Activated T-cell treated with anti-CD3 and anti-CD28 coated beads, Interleukin-2, amount 50 U/mL, for 4 hours (primary cell): Measurements from ENCODE around the gene EPPIN. TPM values are rescaled to one million over a fixed set of nuclear protein-coding genes. Genes with fewer than 3 reads are reported as not detected.
"Not testable (repeated sequence)": the region's sequence is repeated elsewhere in the genome, so short reads cannot be mapped to it uniquely, and the experiment has no call there.

Experiments used
- ATAC-seq, 2 donors: fragments of 200-7000 bp; cut with Tn5 transposase; one replicate each; pipeline ENCODE4 v1.10.0; 2021
- DNase-seq: peaks from one replicate; pipeline ENCODE4 v3.0.0-alpha.2; 2020
- H3K27me3 Mint-ChIP-seq: one replicate; pipeline ENCODE4 v1.8.0; 2021; ENCODE audit warnings: low read depth, mixed read lengths
- H3K36me3 Mint-ChIP-seq: one replicate; pipeline ENCODE4 v1.8.0; 2022; ENCODE audit warnings: mixed read lengths; ENCODE audit not compliant: insufficient read depth
- H3K4me1 Mint-ChIP-seq: one replicate; pipeline ENCODE4 v1.8.0; 2021; ENCODE audit warnings: low read depth, mixed read lengths
- H3K4me3 Mint-ChIP-seq: one replicate; pipeline ENCODE4 v1.8.0; 2021; ENCODE audit warnings: mild to moderate bottlenecking, moderate library complexity, mixed read lengths
- H3K9me3 Mint-ChIP-seq: one replicate; pipeline ENCODE4 v1.8.0; 2021; ENCODE audit warnings: mixed read lengths
- total RNA-seq, 3 donors: library from RNA; stranded (reverse); gene quantifications; one replicate each; pipeline ENCODE4 v1.2.1, GENCODE V29; 2021

Gene EPPIN
- total RNA-seq, result not detected

DNA sequence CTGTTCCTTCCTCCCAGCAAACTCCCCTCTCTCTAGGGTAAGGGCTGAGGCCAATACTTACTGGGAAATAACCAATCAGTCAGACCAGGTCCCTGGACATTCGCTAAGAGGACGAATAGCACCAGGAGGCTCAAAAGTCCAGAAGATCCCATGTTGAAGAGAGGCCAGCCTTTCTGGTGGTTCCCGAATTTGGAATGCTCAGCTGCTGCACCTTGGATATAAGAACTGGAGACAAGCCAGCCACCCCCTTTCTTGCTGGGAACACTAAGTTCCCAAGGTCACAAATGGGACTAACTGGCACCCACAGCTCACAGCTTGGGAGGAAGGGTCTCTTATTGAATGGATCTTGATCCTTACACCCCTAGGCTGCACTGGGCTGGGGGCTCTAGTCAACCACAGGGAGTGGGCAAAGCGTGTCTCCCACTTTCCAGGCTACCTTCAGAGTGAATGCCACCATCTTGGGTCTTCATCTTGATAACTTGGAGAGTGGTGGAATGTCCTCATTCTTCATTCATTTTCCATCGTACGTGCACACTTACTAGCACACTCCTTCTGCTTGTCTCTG lies at the start of gene EPPIN:
Gene EPPIN (minus strand): TSS at position 196 of the 565 bp plus-strand sequence. CDS start 44 bp downstream, at position 152.
- DNase-seq (no peak), ATAC-seq (no peak)
- Mint-ChIP-seq H3K4me3 (no peak within 1 kb of the TSS), H3K36me3 (no peaks in the 10 kb centered on the region), H3K27me3 (peaks cover 41% of the 10 kb centered on the region), H3K9me3 (no peaks in the 10 kb centered on the region), H3K4me1 (no peaks in the 10 kb centered on the region)

DNA sequence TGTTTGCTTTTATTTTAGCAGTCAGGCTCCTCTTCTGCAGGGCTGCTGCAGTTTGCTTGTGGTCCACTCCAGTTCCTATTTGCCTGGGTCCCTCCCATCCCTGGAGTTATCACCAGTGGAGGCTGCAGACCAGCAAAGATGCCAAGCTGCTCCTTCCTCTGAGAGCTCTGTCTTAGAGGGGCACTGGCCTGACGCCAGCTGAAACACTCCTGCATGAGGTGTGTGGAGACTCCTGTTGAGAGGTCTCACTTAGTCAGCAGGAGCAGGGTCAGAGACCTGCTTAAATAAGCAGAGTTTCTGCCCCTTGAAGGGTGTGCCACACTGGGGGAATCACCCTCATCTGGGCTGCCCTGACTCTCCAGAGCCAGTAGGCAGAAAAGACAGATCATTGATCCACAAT lies 48.0 kb upstream of the EPPIN start:
- DNase-seq (no peak), ATAC-seq (no peak)
- Mint-ChIP-seq H3K9me3 (no peaks in the 10 kb centered on the region), H3K4me3 (no peak overlapping the region), H3K27me3 (peaks cover 27% of the 10 kb centered on the region), H3K36me3 (no peaks in the 10 kb centered on the region), H3K4me1 (no peaks in the 10 kb centered on the region)

DNA sequence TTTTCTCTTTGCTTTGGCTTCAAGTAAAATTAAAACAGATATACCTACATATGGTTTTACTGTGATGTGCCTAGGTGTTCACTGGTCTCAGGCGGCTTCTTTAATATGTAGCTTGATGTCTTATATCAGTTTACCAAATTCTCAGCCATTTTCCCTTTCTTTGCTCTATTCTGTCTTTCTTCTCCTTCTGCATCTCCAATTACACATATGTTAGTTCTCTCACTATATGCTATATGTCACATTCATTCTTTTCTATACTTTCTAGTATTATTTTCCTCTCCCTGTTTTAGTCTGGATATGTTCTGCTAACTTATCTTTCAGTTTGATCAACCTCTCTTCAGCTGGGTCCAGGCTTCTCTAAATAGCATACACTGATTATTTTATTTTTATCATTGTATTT lies 46.3 kb upstream of the EPPIN start:
- H3K27me3 Mint-ChIP-seq, result peaks cover 27% of the 10 kb centered on the region
- no peaks in the 10 kb centered on the region for H3K9me3 Mint-ChIP-seq
- no peaks in the 10 kb centered on the region for H3K4me1 Mint-ChIP-seq
- no peak for DNase-seq
- H3K36me3 Mint-ChIP-seq, result no peaks in the 10 kb centered on the region
- ATAC-seq, result no peak
- H3K4me3 Mint-ChIP-seq, result no peak overlapping the region

DNA sequence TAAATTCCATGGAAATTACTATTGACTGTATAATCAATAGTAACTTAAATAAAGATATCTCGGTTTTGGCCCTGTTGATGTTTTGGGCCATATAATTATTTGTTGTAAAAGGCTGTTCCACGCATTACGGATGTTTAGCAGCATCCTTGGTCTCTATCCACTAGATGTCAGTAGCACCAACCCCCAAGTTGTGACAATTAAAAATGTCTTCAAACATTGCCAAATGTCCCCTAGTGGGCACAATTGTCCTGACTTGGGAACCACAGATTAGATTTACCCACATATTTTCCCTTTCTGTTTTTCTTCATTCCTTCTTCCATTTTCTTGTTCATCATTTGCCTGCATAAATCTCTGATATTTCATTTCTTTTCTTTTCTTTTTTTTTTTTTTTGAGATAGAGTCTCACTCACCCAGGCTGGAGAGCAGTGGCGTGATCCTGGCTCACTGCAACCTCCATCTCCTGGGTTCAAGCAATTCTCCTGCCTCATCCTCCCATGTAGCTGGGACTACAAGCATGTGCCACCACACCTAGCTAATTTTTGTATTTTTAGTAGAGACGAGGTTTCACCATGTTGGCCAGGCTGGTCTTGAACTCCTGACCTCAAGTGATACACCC lies 45.5 kb upstream of the EPPIN start:
- DNase-seq (no peak), ATAC-seq (peak in 1 of 2 donors; percentile 38)
- no peaks in the 10 kb centered on the region for H3K4me1 Mint-ChIP-seq
- peaks cover 27% of the 10 kb centered on the region for H3K27me3 Mint-ChIP-seq
- H3K4me3 Mint-ChIP-seq, result no peak overlapping the region
- H3K36me3 Mint-ChIP-seq, result no peaks in the 10 kb centered on the region
- no peaks in the 10 kb centered on the region for H3K9me3 Mint-ChIP-seq

DNA sequence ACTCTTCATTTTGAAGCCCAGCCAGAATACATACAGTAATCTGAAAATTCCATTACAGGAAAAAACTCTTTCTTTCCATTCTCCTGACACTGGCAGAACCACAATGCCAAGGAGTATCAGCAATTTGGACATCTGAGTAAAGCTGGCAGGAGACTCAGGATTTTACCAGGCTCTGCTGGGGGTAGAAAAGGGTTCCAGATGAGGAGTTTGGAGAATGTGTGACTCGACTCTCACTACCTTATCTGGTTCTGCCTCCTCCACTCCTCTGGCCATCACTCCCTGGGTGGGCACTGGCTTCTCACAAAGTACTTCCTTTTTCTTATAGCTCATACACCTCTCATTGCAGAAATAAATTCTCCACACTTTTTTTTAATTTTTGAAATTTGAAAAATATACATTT lies 42.5 kb upstream of the EPPIN start:
- Mint-ChIP-seq H3K36me3 (no peaks in the 10 kb centered on the region), H3K9me3 (no peaks in the 10 kb centered on the region), H3K27me3 (peaks cover 23% of the 10 kb centered on the region), H3K4me1 (no peaks in the 10 kb centered on the region), H3K4me3 (no peak overlapping the region)
- no peak for DNase-seq
- no peak for ATAC-seq

DNA sequence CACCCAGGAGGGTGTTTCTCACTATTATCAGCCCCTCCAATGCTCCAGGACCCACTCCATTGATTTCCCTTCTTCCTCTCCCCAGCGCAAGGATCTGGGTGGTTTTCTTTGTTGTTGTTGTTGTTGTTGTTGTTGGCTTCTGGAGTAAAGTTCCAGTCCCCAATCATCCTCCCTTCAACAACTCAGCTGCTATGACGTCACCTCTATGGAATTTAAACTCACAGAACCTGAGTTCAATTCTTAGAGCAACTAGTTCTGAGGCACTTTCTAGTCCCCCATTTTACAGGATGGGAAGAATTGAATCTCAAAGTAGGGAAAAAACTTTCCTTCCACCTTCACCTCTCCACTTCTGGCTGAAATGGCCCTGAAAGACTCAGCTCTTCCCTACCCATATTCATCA lies 41.6 kb upstream of the EPPIN start:
- DNase-seq, result no peak
- Mint-ChIP-seq H3K27me3 (peaks cover 18% of the 10 kb centered on the region), H3K9me3 (no peaks in the 10 kb centered on the region), H3K4me1 (no peaks in the 10 kb centered on the region), H3K36me3 (no peaks in the 10 kb centered on the region), H3K4me3 (no peak overlapping the region)
- no peak for ATAC-seq

DNA sequence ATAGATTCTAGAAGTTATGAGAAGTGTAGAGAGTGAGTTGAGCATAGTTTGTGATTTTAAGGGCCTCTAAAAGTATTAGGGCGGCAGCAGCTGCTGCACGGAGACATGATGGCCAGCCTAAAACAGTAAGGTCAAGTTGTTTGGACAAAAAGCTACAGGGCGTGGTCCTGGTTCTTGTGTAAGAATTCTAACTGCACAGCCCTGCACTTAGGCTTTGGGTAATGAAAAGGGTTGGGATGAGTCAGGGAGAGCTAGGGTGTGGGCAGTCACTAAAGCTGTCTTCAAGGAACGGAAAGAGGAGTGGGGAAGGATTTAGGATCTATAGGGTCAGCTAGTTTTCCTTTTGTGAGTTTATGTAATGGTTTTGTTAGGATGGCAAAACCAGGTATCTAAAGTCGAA lies 38.8 kb upstream of the EPPIN start:
- not testable (repeated sequence) for H3K9me3 Mint-ChIP-seq, H3K36me3 Mint-ChIP-seq, DNase-seq, ATAC-seq, H3K4me3 Mint-ChIP-seq, H3K4me1 Mint-ChIP-seq
- peaks cover 20% of the 10 kb centered on the region for H3K27me3 Mint-ChIP-seq

DNA sequence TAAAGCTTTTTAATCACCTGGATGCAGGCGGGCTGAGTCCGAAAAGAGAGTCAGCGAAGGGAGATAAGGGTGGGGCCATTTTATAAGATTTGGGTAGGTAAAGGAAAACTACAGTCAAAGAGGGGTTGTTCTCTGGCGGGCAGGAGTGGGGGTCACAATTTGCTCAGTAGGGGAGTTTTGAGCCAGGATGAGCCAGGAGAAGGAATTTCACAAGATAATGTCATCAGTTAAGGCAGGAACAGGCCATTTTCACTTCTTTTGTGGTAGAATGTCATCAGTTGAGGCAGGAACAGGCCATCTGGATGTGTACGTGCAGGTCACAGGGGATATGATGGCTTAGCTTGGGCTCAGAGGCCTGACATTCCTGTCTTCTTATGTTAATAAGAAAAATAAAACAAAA lies 37.1 kb upstream of the EPPIN start:
- not testable (repeated sequence) for DNase-seq, H3K4me1 Mint-ChIP-seq, H3K36me3 Mint-ChIP-seq, H3K4me3 Mint-ChIP-seq, H3K9me3 Mint-ChIP-seq, ATAC-seq
- peaks cover 27% of the 10 kb centered on the region for H3K27me3 Mint-ChIP-seq

DNA sequence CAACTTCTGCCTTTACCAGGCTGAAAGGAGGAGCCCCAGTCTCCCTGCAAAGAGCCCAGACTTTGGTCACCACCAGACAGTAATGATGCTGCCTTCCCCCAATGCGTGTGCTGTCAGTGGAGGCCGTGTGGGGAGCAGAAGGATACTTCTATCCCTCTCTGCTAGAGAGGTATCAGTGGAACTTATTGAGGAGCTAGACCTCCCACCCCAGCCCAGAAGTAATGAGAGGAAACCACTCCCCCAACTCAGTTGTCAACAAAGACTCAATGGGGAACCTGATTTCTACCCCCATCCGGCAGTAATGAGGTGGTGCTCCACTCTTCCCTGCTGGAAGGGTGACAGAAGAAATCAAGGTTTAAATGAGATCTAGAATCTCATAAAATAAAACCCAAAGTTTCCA lies 36.3 kb upstream of the EPPIN start:
- no peak for ATAC-seq
- Mint-ChIP-seq H3K27me3 (peaks cover 31% of the 10 kb centered on the region), H3K4me3 (no peak overlapping the region), H3K9me3 (no peaks in the 10 kb centered on the region), H3K4me1 (no peaks in the 10 kb centered on the region), H3K36me3 (no peaks in the 10 kb centered on the region)
- DNase-seq, result no peak

DNA sequence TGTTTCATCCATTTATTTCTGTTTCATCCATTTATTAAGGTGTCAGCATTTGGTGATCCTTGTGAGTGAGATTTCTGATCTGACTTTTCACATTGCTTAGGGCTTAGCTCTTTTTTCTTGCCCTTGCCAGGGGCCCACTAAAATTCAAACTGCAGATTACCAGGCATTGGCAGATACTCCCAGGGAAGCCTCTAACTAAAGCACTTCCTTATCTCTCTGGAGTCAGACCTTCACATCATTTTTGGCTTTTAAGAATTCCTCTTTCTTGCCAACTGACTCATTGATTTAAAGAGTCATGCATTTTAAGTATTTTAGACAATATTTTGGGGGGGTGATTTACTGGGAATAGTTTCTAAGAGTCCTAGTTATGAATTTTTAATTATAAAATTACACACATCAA lies 34.5 kb upstream of the EPPIN start:
- no peak for ATAC-seq
- Mint-ChIP-seq H3K9me3 (no peaks in the 10 kb centered on the region), H3K4me1 (no peaks in the 10 kb centered on the region), H3K27me3 (peaks cover 25% of the 10 kb centered on the region), H3K36me3 (no peaks in the 10 kb centered on the region), H3K4me3 (no peak overlapping the region)
- no peak for DNase-seq

DNA sequence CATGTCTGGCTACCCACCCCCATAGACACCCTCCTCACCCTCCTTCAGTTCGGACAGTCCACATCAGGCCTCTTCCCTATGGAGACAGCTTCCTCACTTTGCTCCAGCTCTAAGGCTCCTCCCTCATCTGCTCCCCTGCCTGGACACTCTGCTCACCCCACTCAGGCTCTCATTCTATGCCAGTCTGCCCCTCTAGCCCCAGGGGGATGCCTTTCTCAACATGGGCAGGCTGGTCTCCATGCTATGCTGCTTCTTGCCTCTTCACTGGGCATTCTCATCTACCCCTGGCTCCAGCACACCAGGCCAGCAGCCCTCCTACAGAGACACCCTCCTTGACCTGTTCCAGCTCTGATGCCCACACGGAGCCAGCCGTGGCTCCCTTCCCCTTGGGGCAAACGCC lies 32.0 kb upstream of the EPPIN start, which contains the start of gene WFDC8:
Gene WFDC8 (minus strand): TSS at position 101 of the 400 bp plus-strand sequence. CDS start 37 bp downstream, at position 64.
- peaks cover 30% of the 10 kb centered on the region for H3K27me3 Mint-ChIP-seq
- H3K4me3 Mint-ChIP-seq, result no peak within 1 kb of the TSS
- ATAC-seq (no peak), DNase-seq (no peak)
- H3K36me3 Mint-ChIP-seq, result no peaks in the 10 kb centered on the region
- no peaks in the 10 kb centered on the region for H3K9me3 Mint-ChIP-seq
- H3K4me1 Mint-ChIP-seq, result no peaks in the 10 kb centered on the region

DNA sequence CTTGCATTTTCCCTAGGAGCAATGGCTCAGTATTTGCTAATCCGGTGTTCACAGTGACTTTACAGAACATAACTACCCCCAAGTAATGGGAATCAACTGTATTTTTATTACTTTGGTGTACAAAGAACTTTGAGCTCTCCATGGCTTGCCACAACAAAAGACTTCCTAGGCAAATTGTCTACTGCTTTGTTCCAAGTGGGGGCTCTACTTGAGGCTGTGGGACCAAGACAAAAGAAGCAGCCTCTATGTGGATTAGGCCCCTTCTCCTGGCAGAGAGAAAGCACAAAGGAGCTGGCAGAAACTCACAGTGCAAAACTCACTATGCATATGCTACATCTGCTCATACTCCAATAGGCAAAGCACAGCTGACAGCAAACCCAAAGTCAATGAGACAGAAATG lies 31.0 kb upstream of the EPPIN start:
- no peaks in the 10 kb centered on the region for H3K9me3 Mint-ChIP-seq
- no peaks in the 10 kb centered on the region for H3K36me3 Mint-ChIP-seq
- peaks cover 28% of the 10 kb centered on the region for H3K27me3 Mint-ChIP-seq
- DNase-seq, result no peak
- no peaks in the 10 kb centered on the region for H3K4me1 Mint-ChIP-seq
- no peak overlapping the region for H3K4me3 Mint-ChIP-seq
- no peak for ATAC-seq

DNA sequence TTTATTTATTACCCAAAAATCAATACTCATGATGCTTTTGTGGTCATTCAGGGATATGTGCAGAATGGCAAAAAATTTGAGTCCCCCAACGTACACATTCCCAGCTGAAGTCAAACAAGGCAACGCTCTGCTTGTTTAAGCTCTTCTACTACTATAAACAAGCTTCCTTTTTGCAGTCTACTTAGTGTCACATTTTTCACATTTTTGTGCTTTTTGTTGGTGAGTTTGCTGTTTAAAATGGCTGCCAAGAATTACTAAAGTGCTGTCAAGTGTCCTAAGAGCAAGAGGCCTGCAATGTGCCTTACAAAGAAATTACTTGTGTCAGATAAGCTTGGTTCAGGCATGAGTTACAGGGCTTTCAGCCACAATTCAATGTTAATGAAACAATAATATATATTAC lies 29.8 kb upstream of the EPPIN start:
- no peak for DNase-seq
- no peaks in the 10 kb centered on the region for H3K36me3 Mint-ChIP-seq
- H3K27me3 Mint-ChIP-seq, result peaks cover 34% of the 10 kb centered on the region
- no peak overlapping the region for H3K4me3 Mint-ChIP-seq
- H3K9me3 Mint-ChIP-seq, result no peaks in the 10 kb centered on the region
- H3K4me1 Mint-ChIP-seq, result no peaks in the 10 kb centered on the region
- no peak for ATAC-seq

DNA sequence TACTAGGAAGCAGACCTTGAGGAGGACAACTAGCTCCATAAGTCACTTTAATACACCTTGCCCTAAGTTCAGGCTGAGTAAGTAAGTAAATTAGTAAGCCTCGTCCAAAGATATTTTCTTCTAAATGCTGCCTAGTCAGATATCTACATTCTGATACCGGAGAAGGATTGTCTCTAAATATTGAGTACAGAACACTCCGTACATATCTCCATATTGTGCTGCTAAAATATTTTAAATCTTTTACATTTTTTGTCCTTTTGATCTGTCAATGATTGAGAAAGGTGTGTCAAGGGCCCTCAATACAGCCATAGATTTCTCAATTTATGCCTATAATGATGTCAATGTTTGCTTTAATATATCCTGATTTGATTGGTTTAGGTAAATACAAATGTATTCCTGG lies 28.7 kb upstream of the EPPIN start:
- no peak for ATAC-seq
- no peaks in the 10 kb centered on the region for H3K4me1 Mint-ChIP-seq
- H3K36me3 Mint-ChIP-seq, result no peaks in the 10 kb centered on the region

DNA sequence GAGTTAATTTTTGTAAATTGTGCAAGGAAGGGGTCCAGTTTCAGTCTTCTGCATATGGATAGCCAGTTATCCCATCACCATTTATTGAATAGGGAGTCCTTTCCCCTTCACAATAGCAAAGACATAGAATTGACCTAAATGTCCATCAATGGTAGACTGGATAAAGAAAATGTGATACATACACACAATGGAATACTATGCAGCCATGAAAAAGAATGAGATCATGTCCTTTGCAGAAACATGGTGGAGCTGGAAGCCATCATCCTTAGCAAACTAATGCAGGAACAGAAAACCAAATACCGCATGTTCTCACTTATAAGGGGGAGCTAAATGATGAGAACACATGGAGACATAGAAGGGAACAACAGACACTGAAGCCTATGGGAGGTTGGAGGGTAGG lies 22.4 kb upstream of the EPPIN start:
- not testable (repeated sequence) for H3K4me3 Mint-ChIP-seq, H3K4me1 Mint-ChIP-seq, H3K36me3 Mint-ChIP-seq, DNase-seq, ATAC-seq, H3K9me3 Mint-ChIP-seq
- peaks cover 20% of the 10 kb centered on the region for H3K27me3 Mint-ChIP-seq

More for the DNA sequence above, 28.7 kb upstream of the EPPIN start:
- no peaks in the 10 kb centered on the region for H3K9me3 Mint-ChIP-seq
- peaks cover 31% of the 10 kb centered on the region for H3K27me3 Mint-ChIP-seq
- H3K4me3 Mint-ChIP-seq, result no peak overlapping the region
- DNase-seq, result no peak
